Activated CD4-positive, alpha-beta T cell treated with anti-CD3 and anti-CD28 coated beads for 36 hours (primary cell): ENCODE results near the gene TMEM182. TPM values are rescaled to one million over a fixed set of nuclear protein-coding genes. Genes with fewer than 3 reads are reported as not detected.

Source experiments
- ATAC-seq: fragments of 200-7000 bp; cut with Tn5 transposase; one replicate; pipeline ENCODE4 v1.10.0; 2021; ENCODE audit warnings: mild to moderate bottlenecking, moderate library complexity
- CTCF ChIA-PET: fragments of 350-600 bp; sonication (Branson Sonifier 250); formaldehyde crosslinking; loops from one replicate; lab custom pipeline; 2021; ENCODE audit warnings: antibody characterized with exemption; lab: Charles Lee
- POLR2A ChIA-PET: fragments of 350-600 bp; sonication (Branson Sonifier 250); formaldehyde crosslinking; loops from one replicate; lab custom pipeline; 2021; ENCODE audit warnings: antibody characterized with exemption, inconsistent platforms; lab: Charles Lee
- DNase-seq: peaks from one replicate; pipeline ENCODE4 v3.0.0-alpha.2; 2020
- H3K27ac Mint-ChIP-seq: one replicate; pipeline ENCODE4 v1.8.0; 2021; ENCODE audit warnings: mixed read lengths
- H3K27me3 Mint-ChIP-seq: one replicate; pipeline ENCODE4 v1.8.0; 2021; ENCODE audit warnings: mixed read lengths
- H3K36me3 Mint-ChIP-seq: one replicate; pipeline ENCODE4 v1.8.0; 2021; ENCODE audit warnings: low read depth, mixed read lengths
- H3K4me1 Mint-ChIP-seq: one replicate; pipeline ENCODE4 v1.8.0; 2021; ENCODE audit warnings: mixed read lengths
- H3K4me3 Mint-ChIP-seq: one replicate; pipeline ENCODE4 v1.8.0; 2021; ENCODE audit warnings: mild to moderate bottlenecking, moderate library complexity, mixed read lengths
- H3K9me3 Mint-ChIP-seq: one replicate; pipeline ENCODE4 v1.8.0; 2021; ENCODE audit warnings: low read depth, mixed read lengths
- intact Hi-C, 2 experiments: fragments of 100-400 bp; cut with DNase I in 1 of 2; cut with micrococcal nuclease in 1 of 2; formaldehyde crosslinking; loops; one replicate each; pipeline versions ENCODE4 v1.14.2 to v1.15.1; 2022 to 2024; cut with DNase I, micrococcal nuclease
- total RNA-seq, 2 experiments: library from RNA; stranded (reverse); gene quantifications; one replicate each; pipeline ENCODE4 v1.2.3, GENCODE V29; 2021

Gene TMEM182, protein sequence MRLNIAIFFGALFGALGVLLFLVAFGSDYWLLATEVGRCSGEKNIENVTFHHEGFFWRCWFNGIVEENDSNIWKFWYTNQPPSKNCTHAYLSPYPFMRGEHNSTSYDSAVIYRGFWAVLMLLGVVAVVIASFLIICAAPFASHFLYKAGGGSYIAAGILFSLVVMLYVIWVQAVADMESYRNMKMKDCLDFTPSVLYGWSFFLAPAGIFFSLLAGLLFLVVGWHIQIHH
- total RNA-seq, result 1 to 10 TPM; 6.1 to 7.4 TPM

DNA sequence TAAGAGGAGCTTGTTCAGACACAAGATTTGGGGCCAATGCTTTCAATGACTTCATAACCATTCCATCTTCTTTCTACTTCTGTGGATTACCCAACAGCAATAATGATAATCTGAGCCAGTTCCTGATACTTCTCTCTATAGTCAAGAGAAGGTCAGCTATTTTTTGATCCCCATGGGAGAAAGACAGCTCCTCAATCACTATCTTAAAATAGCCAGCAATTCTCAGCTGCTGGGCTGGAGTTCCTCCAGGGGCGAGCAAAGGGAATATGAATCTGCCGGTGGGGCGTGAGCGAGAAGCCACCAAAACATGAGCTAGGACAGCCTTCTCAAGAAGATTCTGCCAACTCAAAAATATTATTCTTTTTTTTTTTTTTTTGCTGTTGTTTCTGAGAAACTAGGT is at the start of gene TMEM182:
Gene TMEM182, plus strand, starts transcription at position 269 of the 400 bp plus-strand sequence. CDS start 187 bp downstream, outside the sequence.
- ATAC-seq (no peak), DNase-seq (no peak)
- intact Hi-C loops, result no loop called here
- Mint-ChIP-seq H3K36me3 (peaks cover 8% of the 10 kb centered on the region), H3K27me3 (no peaks in the 10 kb centered on the region), H3K4me1 (no peaks in the 10 kb centered on the region), H3K4me3 (no peak within 1 kb of the TSS), H3K9me3 (no peaks in the 10 kb centered on the region), H3K27ac (no peak within 1 kb of the TSS)
- CTCF ChIA-PET, result interaction anchor here (0.6 to 2.4 kb wide), 8 partner anchors 8 to 50 kb away, joined by 3 to 10 read pairs (median 6); a partner anchor contains a TSS
- POLR2A ChIA-PET, result no interaction called here

DNA sequence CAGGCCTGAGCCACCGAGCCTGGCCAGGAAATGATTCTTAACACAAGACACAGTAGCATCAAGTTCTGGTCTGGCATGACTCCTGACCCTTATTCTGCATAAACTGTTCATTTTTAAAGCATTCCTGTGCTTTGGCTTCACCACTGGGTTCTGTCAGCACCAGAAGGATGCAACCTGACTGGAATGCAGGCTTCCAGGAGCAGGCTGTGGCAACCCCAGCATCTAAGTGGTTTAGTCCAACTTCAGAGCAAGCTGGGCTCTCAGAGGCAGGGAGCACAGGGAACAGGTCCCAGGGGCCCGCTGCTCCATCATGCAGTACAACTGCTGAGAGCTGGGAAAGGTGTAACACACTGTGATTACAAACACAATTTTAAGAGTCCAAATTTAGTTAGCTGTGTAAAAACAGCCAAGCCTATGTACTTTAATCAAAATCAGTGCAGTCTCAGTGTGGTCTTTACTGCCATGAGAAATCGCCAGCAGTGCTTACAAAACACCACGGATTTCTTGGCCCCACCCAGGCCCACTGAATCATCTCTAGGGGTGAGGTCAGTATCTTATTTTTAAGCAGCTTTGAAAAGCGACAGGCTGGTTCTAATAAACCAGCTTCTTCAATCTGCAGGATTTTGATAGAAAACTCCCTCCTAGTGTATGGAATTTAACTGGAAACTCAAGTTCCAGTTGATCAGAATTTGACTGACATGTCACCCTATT is 44.4 kb upstream of the TMEM182 start:
- Mint-ChIP-seq H3K27me3 (no peaks in the 10 kb centered on the region), H3K4me3 (no peak overlapping the region), H3K36me3 (peaks cover 21% of the 10 kb centered on the region), H3K27ac (no peak overlapping the region), H3K4me1 (no peaks in the 10 kb centered on the region), H3K9me3 (no peaks in the 10 kb centered on the region)
- intact Hi-C loops, result no loop called here
- POLR2A ChIA-PET, result no interaction called here
- ATAC-seq (no peak), DNase-seq (no peak)
- CTCF ChIA-PET, result interaction anchor here (0.6 to 1.0 kb wide), 4 partner anchors 17 to 883 kb away, joined by 3 to 4 read pairs (median 3); no protein-coding TSS in a partner anchor

DNA sequence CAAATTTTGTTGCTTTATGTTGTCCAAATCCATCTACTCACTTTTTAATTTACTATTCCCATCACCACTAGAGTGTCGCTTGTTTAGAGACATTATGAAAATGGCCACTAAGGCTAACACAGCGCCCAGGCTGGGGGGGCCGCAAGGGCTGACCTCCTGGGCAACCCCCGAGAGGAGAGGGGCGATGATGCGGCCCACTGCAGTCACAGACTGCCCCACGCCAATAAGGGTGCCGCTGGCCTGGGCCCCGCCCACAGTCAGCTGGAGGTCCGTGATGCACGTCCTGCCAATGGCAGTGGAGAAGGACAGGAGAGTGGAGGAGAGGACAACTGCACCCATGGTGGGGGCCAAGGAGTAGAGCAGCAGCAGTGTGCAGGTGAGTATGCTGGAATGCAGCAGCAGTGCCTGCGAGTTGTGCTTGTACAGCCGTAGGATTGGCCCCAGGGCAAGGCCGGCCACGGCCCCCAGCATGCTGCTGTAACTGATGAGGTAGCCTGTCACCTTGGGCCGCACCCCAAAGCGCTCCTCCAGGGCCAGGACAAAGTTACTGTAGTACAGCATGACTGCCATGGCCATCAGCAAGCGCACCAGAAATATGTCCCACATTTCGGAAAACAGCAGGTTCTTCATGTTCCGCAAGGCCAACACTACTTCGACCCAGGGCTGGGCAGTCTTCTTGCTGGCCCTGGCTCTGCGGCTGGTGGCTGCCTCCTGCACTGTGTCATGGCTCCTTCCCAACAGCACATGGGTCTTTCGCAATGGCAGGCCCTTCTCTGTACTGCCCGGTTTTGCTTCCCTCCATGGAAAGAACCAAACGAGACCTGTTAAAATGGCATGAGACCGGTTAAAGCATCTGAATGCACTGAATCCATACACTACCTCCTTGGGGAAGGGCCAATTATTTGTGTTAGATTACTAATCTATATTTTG is 43.2 kb upstream of the TMEM182 start:
- ChIA-PET CTCF (interaction anchor here (0.9 to 1.0 kb wide), 2 partner anchors 16 to 103 kb away, joined by 3 to 4 read pairs; no protein-coding TSS in a partner anchor), POLR2A (no interaction called here)
- Mint-ChIP-seq H3K27me3 (no peaks in the 10 kb centered on the region), H3K9me3 (no peaks in the 10 kb centered on the region), H3K36me3 (peaks cover 26% of the 10 kb centered on the region), H3K4me3 (no peak overlapping the region), H3K27ac (no peak overlapping the region), H3K4me1 (no peaks in the 10 kb centered on the region)
- ATAC-seq (no peak), DNase-seq (no peak)
- intact Hi-C loops, result no loop called here

DNA sequence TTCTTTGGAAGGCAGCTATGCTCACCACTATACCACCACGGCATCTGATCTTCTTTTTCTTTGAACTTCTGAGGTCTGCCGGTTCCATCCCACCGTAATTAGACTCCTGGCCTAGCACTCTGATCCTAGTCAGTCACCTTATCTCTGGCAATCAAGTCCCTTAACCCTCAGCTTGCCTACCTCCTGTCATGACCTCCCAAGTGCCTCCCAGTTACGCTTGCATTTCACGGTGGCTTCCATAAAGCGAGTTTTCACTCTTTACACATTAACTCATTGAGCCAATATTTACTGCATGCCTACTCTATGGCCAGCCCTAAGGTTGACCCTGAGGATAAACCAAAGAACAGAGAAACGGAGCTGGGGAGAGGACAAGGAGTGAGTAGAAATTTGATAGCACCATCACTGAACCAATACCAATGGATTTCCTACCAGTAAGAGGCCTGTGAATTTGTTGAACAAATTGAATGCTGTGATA is 37.8 kb upstream of the TMEM182 start:
- Mint-ChIP-seq H3K27ac (no peak overlapping the region), H3K36me3 (peaks cover 25% of the 10 kb centered on the region)

DNA sequence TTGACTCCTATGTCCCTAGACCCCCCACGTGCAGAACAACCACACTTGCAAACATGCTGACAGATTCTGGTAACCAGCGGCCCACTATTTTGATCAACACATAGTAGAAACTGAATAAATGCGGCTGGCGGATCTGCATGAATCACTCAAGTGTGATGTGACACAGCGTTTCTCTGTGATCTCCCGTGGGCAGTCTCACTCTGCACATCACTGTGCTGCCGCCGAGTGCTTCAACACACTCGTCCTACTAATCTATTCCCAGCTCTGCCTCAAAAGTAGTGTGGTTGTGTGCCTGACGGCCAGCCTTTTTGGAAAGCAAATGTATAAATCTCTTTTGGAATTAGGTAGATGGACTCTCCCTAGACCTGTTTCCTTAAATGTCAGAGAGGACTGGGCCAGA is 37.3 kb upstream of the TMEM182 start:
- intact Hi-C loops, result no loop called here
- Mint-ChIP-seq H3K27me3 (no peaks in the 10 kb centered on the region), H3K27ac (no peak overlapping the region), H3K36me3 (peaks cover 22% of the 10 kb centered on the region), H3K9me3 (no peaks in the 10 kb centered on the region), H3K4me1 (peaks cover 1% of the 10 kb centered on the region), H3K4me3 (no peak overlapping the region)
- ATAC-seq, result no peak
- ChIA-PET CTCF (interaction anchor here (1.2 kb wide), 1 partner anchor 9 kb away, joined by 4 read pairs; no protein-coding TSS in a partner anchor), POLR2A (no interaction called here)
- DNase-seq, result no peak

More for the DNA sequence above, 37.8 kb upstream of the TMEM182 start:
- DNase-seq (no peak), ATAC-seq (no peak)
- Mint-ChIP-seq H3K27me3 (no peaks in the 10 kb centered on the region), H3K9me3 (no peaks in the 10 kb centered on the region), H3K4me1 (peaks cover 1% of the 10 kb centered on the region), H3K4me3 (no peak overlapping the region)
- ChIA-PET CTCF (no interaction called here), POLR2A (no interaction called here)
- intact Hi-C loops, result no loop called here

DNA sequence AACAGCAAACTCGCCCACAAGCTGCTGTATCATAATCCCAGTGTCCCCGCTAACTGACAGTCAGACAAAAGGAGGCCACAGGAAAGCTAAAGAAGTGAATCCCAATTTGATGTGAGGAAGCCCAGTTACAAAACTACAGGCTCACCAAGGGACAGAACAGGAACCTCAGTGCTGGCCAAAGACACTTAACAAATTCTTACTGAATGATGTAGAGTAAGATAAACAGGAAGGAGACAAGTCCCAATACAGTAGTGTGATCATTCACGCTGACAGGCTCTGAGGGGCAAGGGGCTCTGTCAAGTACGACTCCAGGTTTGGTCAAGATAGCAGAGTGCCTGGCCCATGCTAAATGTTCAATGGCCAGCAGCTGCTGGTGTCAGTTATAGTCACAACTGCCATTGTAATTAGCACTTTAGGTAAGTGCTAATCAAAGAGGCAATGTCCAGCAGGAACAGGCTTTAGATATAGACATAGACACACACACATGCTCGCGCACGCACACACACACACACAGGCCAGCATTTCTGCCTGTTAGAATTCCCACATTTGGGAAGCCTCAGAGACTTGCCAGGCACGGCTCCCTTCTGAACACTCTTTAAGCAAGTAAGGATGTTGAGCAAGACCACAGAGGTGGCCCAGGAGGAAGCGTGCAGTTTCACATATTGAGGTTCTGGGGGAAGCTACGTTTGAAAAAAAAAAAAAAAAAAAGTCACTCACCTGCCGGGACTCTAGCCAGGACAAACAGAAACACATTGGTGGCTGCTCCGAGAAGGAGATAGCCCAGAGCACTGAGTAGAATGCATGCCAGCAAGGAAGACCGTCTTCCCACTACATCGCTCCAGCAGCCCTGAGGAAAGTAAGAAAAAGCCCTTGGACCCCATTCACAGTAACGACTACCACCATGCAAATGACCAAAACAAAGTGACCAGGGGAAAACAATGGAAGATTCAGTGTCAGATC is 35.4 kb upstream of the TMEM182 start:
- intact Hi-C loops, result no loop called here
- H3K27ac Mint-ChIP-seq, result no peak overlapping the region
- H3K27me3 Mint-ChIP-seq, result no peaks in the 10 kb centered on the region
- CTCF ChIA-PET, result interaction anchor here (1.0 kb wide), 1 partner anchor 35 kb away, joined by 3 read pairs; no protein-coding TSS in a partner anchor
- no peak for ATAC-seq
- H3K4me1 Mint-ChIP-seq, result peaks cover 1% of the 10 kb centered on the region
- no peak overlapping the region for H3K4me3 Mint-ChIP-seq
- no peaks in the 10 kb centered on the region for H3K9me3 Mint-ChIP-seq
- no peak for DNase-seq
- peaks cover 28% of the 10 kb centered on the region for H3K36me3 Mint-ChIP-seq
- POLR2A ChIA-PET, result no interaction called here

DNA sequence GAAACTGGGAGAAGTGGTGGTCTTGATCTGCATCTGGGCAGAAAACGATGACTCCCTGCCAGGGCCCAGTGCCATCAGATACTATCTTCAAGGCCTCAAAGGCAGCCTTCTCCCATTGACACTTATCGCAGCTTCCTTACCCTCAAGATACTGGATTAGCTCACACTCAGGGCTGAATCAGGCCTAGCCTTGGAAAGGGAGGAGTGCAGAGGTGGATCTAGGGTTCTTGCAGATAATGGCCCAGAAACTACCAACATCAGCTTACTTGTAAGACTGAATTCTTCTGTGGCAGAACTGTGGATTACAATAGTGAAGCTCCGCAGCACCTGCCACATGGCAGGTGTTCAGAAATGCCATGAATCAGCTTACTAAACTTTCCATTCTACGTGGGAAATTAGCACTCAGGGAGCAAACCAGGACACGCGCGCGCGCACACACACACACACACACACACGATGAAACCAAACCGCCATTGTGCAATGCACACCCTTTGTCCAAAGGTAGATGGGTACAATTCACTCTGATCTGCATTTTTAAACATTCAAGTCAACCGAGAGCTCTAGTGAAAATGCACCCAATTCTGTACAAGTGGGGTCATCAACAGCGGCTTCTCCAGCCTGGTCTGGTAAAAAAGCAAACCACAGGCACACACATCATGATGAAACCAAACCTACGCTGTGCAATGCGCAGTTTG is 26.3 kb upstream of the TMEM182 start:
- POLR2A ChIA-PET, result no interaction called here
- ATAC-seq (no peak), DNase-seq (peak; percentile 16)
- Mint-ChIP-seq H3K4me1 (peaks cover 31% of the 10 kb centered on the region), H3K9me3 (no peaks in the 10 kb centered on the region), H3K4me3 (peak overlapping the region; percentile 96), H3K27me3 (no peaks in the 10 kb centered on the region), H3K27ac (peak overlapping the region; percentile 91), H3K36me3 (peaks cover 11% of the 10 kb centered on the region)
- CTCF ChIA-PET, result interaction anchor here (0.6 to 7.7 kb wide), 5 partner anchors 17 to 119 kb away, joined by 3 to 61 read pairs (median 8); partner anchors contain the start of gene TMEM182
- intact Hi-C loops, result loop anchor here (2.0 to 5.0 kb wide), 2 partner anchors 71 to 72 kb away; no protein-coding TSS in a partner anchor

DNA sequence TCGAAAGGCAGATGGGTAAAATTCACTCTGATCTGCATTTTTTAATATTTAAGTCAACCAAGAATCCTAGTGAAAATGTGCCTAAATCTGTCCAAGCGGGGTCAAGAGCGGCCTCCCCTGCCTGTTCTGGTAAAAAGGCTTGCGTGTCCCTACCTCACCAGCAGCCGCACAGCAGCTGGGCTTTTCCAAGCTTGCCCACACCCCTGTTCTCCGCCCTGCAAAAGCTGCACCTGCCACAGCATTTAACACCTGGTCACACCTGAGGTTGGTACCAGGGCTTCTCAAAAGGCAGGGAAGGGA is 25.8 kb upstream of the TMEM182 start:
- peaks cover 31% of the 10 kb centered on the region for H3K4me1 Mint-ChIP-seq
- H3K4me3 Mint-ChIP-seq, result peak overlapping the region; percentile 96
- H3K27ac Mint-ChIP-seq, result peak overlapping the region; percentile 91
- peak; percentile 47 for DNase-seq
- peaks cover 9% of the 10 kb centered on the region for H3K36me3 Mint-ChIP-seq
- intact Hi-C loops, result loop anchor here (2.0 to 5.0 kb wide), 2 partner anchors 71 kb away; no protein-coding TSS in a partner anchor
- POLR2A ChIA-PET, result interaction anchor here (0.5 kb wide), 1 partner anchor 1672 kb away, joined by 8 read pairs; no protein-coding TSS in a partner anchor
- H3K27me3 Mint-ChIP-seq, result no peaks in the 10 kb centered on the region
- CTCF ChIA-PET, result interaction anchor here (0.6 to 7.7 kb wide), 4 partner anchors 17 to 120 kb away, joined by 4 to 61 read pairs (median 12); partner anchors contain the start of gene TMEM182
- peak; percentile 17 for ATAC-seq
- no peaks in the 10 kb centered on the region for H3K9me3 Mint-ChIP-seq

DNA sequence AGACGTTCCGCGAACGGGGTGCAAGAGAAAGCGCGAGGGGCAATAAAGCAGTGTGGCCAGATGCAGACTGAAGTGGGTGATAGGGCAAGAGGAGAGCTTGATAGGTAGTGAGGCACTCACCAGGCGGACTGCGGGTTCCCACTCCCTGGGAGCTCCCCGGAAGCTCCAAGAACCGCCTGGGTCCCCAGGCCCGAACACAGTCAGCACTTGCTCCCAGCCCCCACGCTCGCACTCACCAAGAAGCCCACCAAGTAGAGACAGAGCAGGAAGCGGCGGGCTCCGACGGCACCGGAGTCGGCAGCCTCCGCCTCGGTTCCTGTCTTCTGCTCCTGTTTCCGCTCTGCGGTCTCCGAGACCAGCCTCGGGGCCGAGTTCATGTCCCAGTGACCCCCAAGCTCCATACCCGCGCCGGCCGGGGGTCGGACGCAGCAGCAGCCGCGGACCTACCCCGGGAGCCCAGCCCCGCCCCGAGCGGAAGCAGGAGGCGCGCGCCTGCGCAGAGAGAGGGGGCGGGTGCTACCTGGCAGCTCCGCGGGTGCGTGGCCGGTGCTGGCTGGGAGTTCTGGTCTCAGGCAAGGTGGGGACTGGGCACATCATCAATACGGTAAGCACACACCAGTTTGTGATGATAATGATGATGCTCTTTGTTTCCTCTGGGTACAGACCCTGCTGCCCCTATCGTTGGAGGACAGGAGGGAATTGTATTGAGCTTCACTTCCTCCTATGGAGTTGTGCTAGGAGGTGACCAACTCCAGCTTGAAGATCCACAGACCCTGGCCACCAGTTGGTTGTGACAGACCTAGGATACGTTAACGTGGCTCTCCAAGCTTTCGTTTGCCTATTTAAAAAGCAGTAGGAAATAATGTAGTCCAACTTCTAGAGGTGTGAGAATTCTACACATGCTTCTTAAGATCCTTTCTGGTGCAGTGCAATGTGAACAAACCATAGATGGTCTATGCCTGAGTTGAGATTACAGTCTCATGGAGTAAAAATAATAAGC is 25.1 kb upstream of the TMEM182 start:
- ATAC-seq, result peak; percentile 94
- intact Hi-C loops, result loop anchor here (2.0 to 5.0 kb wide), 2 partner anchors 71 to 72 kb away; no protein-coding TSS in a partner anchor
- Mint-ChIP-seq H3K36me3 (peaks cover 5% of the 10 kb centered on the region), H3K9me3 (no peaks in the 10 kb centered on the region), H3K4me3 (peak overlapping the region; percentile 96), H3K4me1 (peaks cover 31% of the 10 kb centered on the region), H3K27ac (peak overlapping the region; percentile 91), H3K27me3 (no peaks in the 10 kb centered on the region)
- peak; percentile 91 for DNase-seq
- CTCF ChIA-PET, result interaction anchor here (2.2 to 7.7 kb wide), 3 partner anchors 16 to 120 kb away, joined by 8 to 61 read pairs (median 17); partner anchors contain the start of gene TMEM182
- POLR2A ChIA-PET, result interaction anchor here (0.5 kb wide), 1 partner anchor 1673 kb away, joined by 8 read pairs; no protein-coding TSS in a partner anchor
